T-helper 9 cell (primary cell): Measurements from ENCODE around the gene S100B.

Experiments
- DNase-seq: peaks from one replicate; pipeline ENCODE4 v3.0.0-alpha.2; 2020

S100B gene

GRCh38 chr21:46557919-46558392 lies 46.9 kb downstream of the S100B start:
- no peak for DNase-seq

DNA sequence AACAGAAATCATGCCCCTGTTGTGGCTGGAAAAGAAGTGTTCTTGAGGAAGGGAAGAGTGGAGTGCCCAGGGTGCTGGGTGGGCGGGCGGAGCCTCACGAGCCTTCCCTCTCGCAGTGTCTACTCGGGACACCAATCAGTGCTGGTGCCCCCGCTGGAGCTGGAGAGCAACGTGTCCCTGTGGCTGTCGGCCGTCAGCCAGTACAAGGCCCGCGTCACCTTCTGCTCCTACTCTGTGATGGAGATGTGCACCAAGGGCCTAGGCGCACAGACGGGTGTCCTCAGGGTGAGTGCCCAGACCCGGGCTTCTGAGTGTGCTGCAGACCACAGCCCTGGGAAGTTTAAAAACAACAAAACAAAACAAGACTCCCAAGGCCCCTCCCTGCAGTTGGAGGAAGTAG lies 47.4 kb downstream of the S100B start:
- no peak for DNase-seq

- no peak for DNase-seq
Measured at GRCh38 chr21:46556802-46557201, 48.1 kb downstream of the S100B start.

DNA sequence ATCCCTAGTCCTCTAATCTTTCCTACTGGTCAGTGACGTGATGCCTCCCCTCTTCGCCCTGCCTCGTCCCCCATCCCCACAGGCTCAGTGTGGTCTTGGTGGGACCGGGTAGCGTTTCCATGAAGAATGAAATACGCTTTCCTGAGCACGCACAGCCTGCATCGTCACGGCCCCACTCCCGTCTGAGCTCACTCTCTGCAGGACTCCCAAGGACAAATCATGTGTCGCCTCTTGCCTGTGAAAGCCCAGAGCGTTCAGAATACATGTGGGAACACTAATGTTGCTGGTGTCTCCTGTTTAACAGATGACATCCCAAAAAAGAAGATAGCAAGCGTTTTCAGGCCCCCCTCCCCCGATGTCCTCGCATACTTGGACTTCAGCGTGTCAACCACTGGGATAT lies 49.2 kb downstream of the S100B start:
- DNase-seq = no peak

DNA sequence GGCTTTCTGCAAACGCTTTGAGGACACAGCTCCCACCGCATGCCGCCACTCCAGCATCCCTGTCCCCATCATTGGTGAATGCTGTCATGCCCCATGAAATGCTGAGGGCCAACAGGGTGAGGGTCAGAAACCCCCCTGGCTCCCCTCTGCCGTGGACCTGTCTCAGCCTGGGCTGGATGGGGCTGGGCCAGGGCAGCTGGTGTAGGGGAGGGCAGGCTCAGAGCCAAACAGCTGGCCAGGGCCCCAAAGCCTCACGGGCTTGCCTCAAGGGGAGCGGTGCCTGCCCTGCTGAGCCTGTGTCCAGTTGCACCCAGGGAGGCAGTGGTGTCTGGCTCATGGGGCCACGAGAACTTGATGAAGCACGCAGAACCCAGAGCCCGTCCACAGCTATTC lies 49.7 kb downstream of the S100B start:
- DNase-seq = no peak

DNA sequence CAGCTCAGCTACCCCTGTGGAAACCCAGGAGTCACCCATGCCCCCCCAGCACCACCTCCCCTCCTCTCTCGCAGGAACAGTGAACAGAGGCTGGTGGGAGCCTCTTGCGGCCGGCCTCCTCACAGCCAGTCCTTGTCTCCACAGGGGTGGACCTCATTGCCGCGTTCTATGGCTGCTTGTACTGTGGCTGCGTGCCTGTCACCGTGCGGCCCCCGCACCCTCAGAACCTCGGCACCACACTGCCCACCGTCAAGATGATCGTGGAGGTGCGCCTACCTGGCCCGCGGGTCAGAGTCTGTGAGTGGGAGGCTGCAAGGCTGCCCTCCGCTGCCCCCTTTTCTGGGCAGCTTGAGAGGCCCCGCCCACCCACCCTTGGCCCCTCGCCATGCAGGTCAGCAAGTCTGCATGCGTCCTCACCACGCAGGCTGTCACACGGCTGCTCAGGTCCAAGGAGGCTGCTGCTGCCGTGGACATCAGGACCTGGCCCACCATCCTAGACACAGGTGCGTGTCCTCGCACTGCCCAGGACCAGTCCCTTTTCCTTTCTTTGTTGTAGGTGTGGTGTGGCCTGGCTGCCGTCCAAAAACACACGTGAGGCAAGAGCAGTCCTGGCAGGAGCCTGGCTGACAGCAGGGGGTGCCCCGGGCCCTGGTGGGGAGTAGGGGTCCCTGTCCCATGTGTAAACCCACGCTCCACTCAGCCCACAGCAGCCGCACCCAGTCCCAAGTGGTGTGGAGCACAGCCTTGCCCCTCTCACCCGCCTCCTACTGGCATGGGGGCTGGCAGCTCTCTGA lies 50.3 kb downstream of the S100B start:
- no peak for DNase-seq

- no peak for DNase-seq
Measured at GRCh38 chr21:46553993-46554392, 50.9 kb downstream of the S100B start.

DNA sequence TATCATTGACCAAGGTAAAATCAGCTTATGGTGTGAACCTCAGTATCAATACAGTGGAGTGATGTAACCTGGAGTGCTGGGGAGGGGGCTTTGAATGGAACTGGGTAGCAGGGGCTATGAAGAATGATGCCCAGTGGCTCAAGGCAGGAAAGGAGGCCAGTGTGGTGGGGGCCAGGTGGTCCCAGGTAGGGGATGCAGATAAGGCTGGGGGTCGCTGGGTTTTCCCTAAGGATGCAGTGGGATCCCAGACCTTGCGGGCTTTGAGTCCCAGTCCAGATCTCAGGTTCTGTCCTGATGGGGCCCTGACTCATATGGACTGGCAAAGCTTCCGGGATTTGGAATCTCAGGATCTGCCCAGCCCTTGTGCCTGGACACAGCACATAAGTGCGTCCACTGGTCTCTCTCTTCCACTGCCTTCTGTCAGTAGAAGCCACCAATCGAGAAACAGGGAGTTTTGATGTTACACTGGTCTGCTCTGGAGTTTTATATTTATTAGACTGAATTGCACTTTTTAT lies 52.0 kb downstream of the S100B start:
- no peak for DNase-seq

- DNase-seq = no peak
Measured at GRCh38 chr21:46552274-46552673, 52.6 kb downstream of the S100B start.

- DNase-seq = no peak
Measured at GRCh38 chr21:46551636-46552241, 53.1 kb downstream of the S100B start.

- peak; percentile 51 for DNase-seq
Measured at GRCh38 chr21:46550116-46550941, 54.6 kb downstream of the S100B start.

DNA sequence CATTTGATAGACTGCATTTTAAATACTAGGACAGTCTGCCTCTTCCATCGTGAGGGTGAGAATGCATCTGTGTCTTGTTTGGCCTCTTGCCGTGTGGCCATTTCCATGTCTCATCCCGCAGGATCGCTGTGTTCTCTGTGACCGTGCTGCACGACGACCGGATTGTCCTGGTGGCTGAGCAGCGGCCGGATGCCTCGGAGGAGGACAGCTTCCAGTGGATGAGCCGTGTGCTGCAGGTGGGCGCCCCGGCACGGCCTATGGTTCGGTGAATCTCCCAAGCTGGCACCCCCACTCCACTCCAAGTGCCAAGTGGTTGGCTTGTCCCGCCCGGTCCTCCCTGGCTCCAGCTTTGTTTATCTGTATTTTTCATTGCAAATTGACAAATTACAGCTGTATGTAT lies 55.2 kb downstream of the S100B start:
- no peak for DNase-seq
